ENCODE measurements around the gene BAZ2A.

GRCh38 chr12:56602239-56602638, 27.9 kb downstream of the BAZ2A start:
- TF ChIP-seq ZNF175 (tag by site-specific recombination; IDR thresholded peaks at IDR 0.05), result no peak
- TF ChIP-seq TCF7L2 (IDR thresholded peaks at IDR 0.05; ENCODE audit: borderline replicate concordance, low read depth, low read length), result no peak
- TF ChIP-seq, protein P1, sequence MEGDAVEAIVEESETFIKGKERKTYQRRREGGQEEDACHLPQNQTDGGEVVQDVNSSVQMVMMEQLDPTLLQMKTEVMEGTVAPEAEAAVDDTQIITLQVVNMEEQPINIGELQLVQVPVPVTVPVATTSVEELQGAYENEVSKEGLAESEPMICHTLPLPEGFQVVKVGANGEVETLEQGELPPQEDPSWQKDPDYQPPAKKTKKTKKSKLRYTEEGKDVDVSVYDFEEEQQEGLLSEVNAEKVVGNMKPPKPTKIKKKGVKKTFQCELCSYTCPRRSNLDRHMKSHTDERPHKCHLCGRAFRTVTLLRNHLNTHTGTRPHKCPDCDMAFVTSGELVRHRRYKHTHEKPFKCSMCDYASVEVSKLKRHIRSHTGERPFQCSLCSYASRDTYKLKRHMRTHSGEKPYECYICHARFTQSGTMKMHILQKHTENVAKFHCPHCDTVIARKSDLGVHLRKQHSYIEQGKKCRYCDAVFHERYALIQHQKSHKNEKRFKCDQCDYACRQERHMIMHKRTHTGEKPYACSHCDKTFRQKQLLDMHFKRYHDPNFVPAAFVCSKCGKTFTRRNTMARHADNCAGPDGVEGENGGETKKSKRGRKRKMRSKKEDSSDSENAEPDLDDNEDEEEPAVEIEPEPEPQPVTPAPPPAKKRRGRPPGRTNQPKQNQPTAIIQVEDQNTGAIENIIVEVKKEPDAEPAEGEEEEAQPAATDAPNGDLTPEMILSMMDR (tag by site-specific recombination; IDR thresholded peaks at IDR 0.05), result no peak
- no peak for TF ChIP-seq ZNF366 (tag by site-specific recombination; conservative IDR thresholded peaks at IDR 0.05)
- no peak for TF ChIP-seq ZFP69B (tag by site-specific recombination; IDR thresholded peaks at IDR 0.05)
- TF ChIP-seq SETDB1 (IDR thresholded peaks at IDR 0.05; ENCODE audit: insufficient read length, low read length), result no peak
- no peak for TF ChIP-seq REST (tag by site-specific recombination; IDR thresholded peaks at IDR 0.05)
- no peak for TF ChIP-seq ZNF10 (tag by site-specific recombination; IDR thresholded peaks at IDR 0.05)
- TF ChIP-seq ZBTB7A (tag by site-specific recombination; IDR thresholded peaks at IDR 0.05; ENCODE audit: low read depth), result no peak
- TF ChIP-seq ZNF416 (tag by site-specific recombination; IDR thresholded peaks at IDR 0.05), result no peak
- TF ChIP-seq ZNF292 (tag by site-specific recombination; IDR thresholded peaks at IDR 0.05; ENCODE audit: borderline replicate concordance, low read depth), result no peak
- TF ChIP-seq, protein P2, sequence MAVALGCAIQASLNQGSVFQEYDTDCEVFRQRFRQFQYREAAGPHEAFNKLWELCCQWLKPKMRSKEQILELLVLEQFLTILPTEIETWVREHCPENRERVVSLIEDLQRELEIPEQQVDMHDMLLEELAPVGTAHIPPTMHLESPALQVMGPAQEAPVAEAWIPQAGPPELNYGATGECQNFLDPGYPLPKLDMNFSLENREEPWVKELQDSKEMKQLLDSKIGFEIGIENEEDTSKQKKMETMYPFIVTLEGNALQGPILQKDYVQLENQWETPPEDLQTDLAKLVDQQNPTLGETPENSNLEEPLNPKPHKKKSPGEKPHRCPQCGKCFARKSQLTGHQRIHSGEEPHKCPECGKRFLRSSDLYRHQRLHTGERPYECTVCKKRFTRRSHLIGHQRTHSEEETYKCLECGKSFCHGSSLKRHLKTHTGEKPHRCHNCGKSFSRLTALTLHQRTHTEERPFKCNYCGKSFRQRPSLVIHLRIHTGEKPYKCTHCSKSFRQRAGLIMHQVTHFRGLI (tag by site-specific recombination; IDR thresholded peaks at IDR 0.05), result no peak
- TF ChIP-seq BCL11A (tag by site-specific recombination; IDR thresholded peaks at IDR 0.05; ENCODE audit: low read depth), result no peak
- no peak for TF ChIP-seq ZNF146 (tag by site-specific recombination; IDR thresholded peaks at IDR 0.05)

All from HEK293 (cell line).